HG02623 (cell line): ENCODE measurements around the gene HOXA2.

Experiments
- ATAC-seq: cut with Tn5 transposase; IDR thresholded peaks from one replicate; pipeline ENCODE4 v1.9.1; 2021; ENCODE audit warnings: moderate library complexity; ENCODE audit not compliant: unreplicated experiment

The HOXA2 gene

GRCh38 chr7:27141923-27142579, 39.6 kb upstream of the HOXA2 start:
- ATAC-seq: no peak

GRCh38 chr7:27141137-27141922, 38.8 kb upstream of the HOXA2 start:
- no peak for ATAC-seq

GRCh38 chr7:27140126-27140857, 37.8 kb upstream of the HOXA2 start:
- ATAC-seq: no peak

- ATAC-seq: no peak
These were observed 37.0 kb upstream of the HOXA2 start for GRCh38 chr7:27139334-27140125.

GRCh38 chr7:27138985-27139333, 36.5 kb upstream of the HOXA2 start:
- no peak for ATAC-seq

GRCh38 chr7:27138472-27138871, 36.0 kb upstream of the HOXA2 start:
- no peak for ATAC-seq

GRCh38 chr7:27137640-27138315, 35.3 kb upstream of the HOXA2 start:
- ATAC-seq: no peak

- no peak for ATAC-seq
These were observed 31.9 kb upstream of the HOXA2 start for GRCh38 chr7:27134392-27134791.

- no peak for ATAC-seq
These were observed 31.1 kb upstream of the HOXA2 start for GRCh38 chr7:27133409-27134231.

- no peak for ATAC-seq
These were observed 30.5 kb upstream of the HOXA2 start for GRCh38 chr7:27132978-27133377.

GRCh38 chr7:27132214-27132613, 29.7 kb upstream of the HOXA2 start:
- ATAC-seq: no peak

- ATAC-seq: no peak
These were observed 28.9 kb upstream of the HOXA2 start for GRCh38 chr7:27131390-27131819.

GRCh38 chr7:27130540-27131389, 28.3 kb upstream of the HOXA2 start, which contains the start of gene HOXA4:
HOXA4 (minus strand) TSS chr7:27130757; CDS start chr7:27130733, 24 bp downstream.
- ATAC-seq: no peak

GRCh38 chr7:27129729-27130539, 27.5 kb upstream of the HOXA2 start:
- no peak for ATAC-seq

GRCh38 chr7:27128776-27129728, 26.6 kb upstream of the HOXA2 start:
- ATAC-seq: no peak

GRCh38 chr7:27128034-27128433, 25.6 kb upstream of the HOXA2 start:
- ATAC-seq: no peak
